HepG2 (cell line): Measurements from ENCODE around the gene SNRNP200. TPM values are rescaled to one million over a fixed set of nuclear protein-coding genes. Genes with fewer than 3 reads are reported as not detected.

ENCODE experiments used
- ATF7-NPFF ChIP-seq: sonication (generic); formaldehyde crosslinking; IDR thresholded peaks from 2 replicates; pipeline ENCODE4 v1.8.1; 2023; ENCODE audit warnings: mild to moderate bottlenecking, low read depth, missing genetic modification reagents, moderate library complexity
- DNMT3B ChIP-seq: conservative IDR thresholded peaks from 2 replicates; pipeline ENCODE4 v1.6.1; 2016; ENCODE audit warnings: missing biosample characterization, control low read depth
- GATAD2A ChIP-seq: IDR thresholded peaks from 2 replicates; pipeline ENCODE4 v1.6.1; 2016
- HDAC6 ChIP-seq: fragments of 200-600 bp; sonication (generic); IDR thresholded peaks from 2 replicates; pipeline ENCODE4 v1.7.0; 2017; ENCODE audit warnings: mild to moderate bottlenecking, antibody characterized with exemption, low read length, low read depth
- HMG20A ChIP-seq: IDR thresholded peaks from 2 replicates; pipeline ENCODE4 v1.6.1; 2016; ENCODE audit warnings: borderline replicate concordance
- IRF1 ChIP-seq: sonication (generic); formaldehyde crosslinking; IDR thresholded peaks from 2 replicates; pipeline ENCODE4 v1.4.0; 2020; ENCODE audit warnings: low read depth, mild to moderate bottlenecking, missing genetic modification reagents
- KLF15 ChIP-seq: sonication (generic); formaldehyde crosslinking; IDR thresholded peaks from 2 replicates; pipeline ENCODE4 v1.8.1; 2023; ENCODE audit warnings: borderline replicate concordance, mild to moderate bottlenecking, inconsistent platforms, missing genetic modification reagents, mixed read lengths
- NKX3-1 ChIP-seq: sonication (generic); formaldehyde crosslinking; IDR thresholded peaks from 2 replicates; pipeline ENCODE4 v1.5.0; 2020; ENCODE audit warnings: missing genetic modification reagents
- PCBP2 ChIP-seq: fragments of 200-400 bp; formaldehyde crosslinking; optimal IDR thresholded peaks from 2 replicates; pipeline ENCODE3; 2018; ENCODE audit warnings: low read length, low read depth; ENCODE audit not compliant: poor library complexity, severe bottlenecking
- RAD51 ChIP-seq: fragments of 450-650 bp; IDR thresholded peaks from 2 replicates; pipeline ENCODE4 v1.6.1; 2016; ENCODE audit warnings: borderline replicate concordance
- RELA ChIP-seq: sonication (generic); formaldehyde crosslinking; IDR thresholded peaks from 2 replicates; pipeline ENCODE4 v1.4.0; 2020; ENCODE audit warnings: missing genetic modification reagents
- SALL1 ChIP-seq: sonication (generic); formaldehyde crosslinking; IDR thresholded peaks from 2 replicates; pipeline ENCODE4 v1.8.0; 2022; ENCODE audit warnings: mild to moderate bottlenecking, missing genetic modification reagents
- SCMH1 ChIP-seq: sonication (generic); formaldehyde crosslinking; IDR thresholded peaks from 2 replicates; pipeline ENCODE4 v1.9.0; 2021; ENCODE audit warnings: missing genetic modification reagents, mild to moderate bottlenecking, borderline replicate concordance
- SUZ12 ChIP-seq: fragments of 150-350 bp; IDR thresholded peaks from 2 replicates; pipeline ENCODE4 v1.6.1; 2014; ENCODE audit warnings: low read depth, low read length
- TGIF2 ChIP-seq: IDR thresholded peaks from 2 replicates; pipeline ENCODE4 v1.6.1; 2016; ENCODE audit warnings: control low read depth, missing compliant biosample characterization
- ZHX2 ChIP-seq, 2 experiments: sonication (generic) in 1 of 2; formaldehyde crosslinking in 1 of 2; IDR thresholded peaks; 2 replicates each; pipeline versions ENCODE4 v1.6.1 to v1.9.0; 2014 to 2022; ENCODE audit warnings: antibody characterized with exemption in 1 of 2, borderline replicate concordance in 1 of 2, inconsistent platforms in 1 of 2, low read depth in 1 of 2, missing genetic modification reagents in 1 of 2
- ZKSCAN5 ChIP-seq: sonication (generic); formaldehyde crosslinking; IDR thresholded peaks from 2 replicates; pipeline ENCODE4 v1.5.1; 2020; ENCODE audit warnings: mild to moderate bottlenecking, missing genetic modification reagents
- ZNF138 ChIP-seq: sonication (generic); formaldehyde crosslinking; IDR thresholded peaks from 2 replicates; pipeline ENCODE4 v1.5.0; 2020; ENCODE audit warnings: mild to moderate bottlenecking, low read depth, missing genetic modification reagents
- ZNF674 ChIP-seq: sonication (generic); formaldehyde crosslinking; IDR thresholded peaks from 2 replicates; pipeline ENCODE4 v1.5.0; 2020; ENCODE audit warnings: low read depth, mild to moderate bottlenecking, missing genetic modification reagents
- ZNF878 ChIP-seq: sonication (generic); formaldehyde crosslinking; IDR thresholded peaks from 2 replicates; pipeline ENCODE4 v1.8.1; 2023; ENCODE audit warnings: mild to moderate bottlenecking, missing genetic modification reagents, moderate library complexity
- ZNF879 ChIP-seq: sonication (generic); formaldehyde crosslinking; IDR thresholded peaks from 2 replicates; pipeline ENCODE4 v1.8.1; 2023; ENCODE audit warnings: missing genetic modification reagents
- polyA plus RNA-seq, 8 experiments: library from polyadenylated mRNA; depleted of rRNA in 3 of 8; stranded (reverse) in 7 of 8; unstranded in 1 of 8; fragments of >200 nt; fragmentation: Illumina TruSeq in 4 of 8; extraction: Trizol in 4 of 8; gene quantifications; 2 replicates each; pipeline versions ENCODE4 v1.2.1 to v1.2.3, GENCODE V29; 2011 to 2016; ENCODE audit warnings: low read depth in 4 of 8, missing spikeins in 1 of 8, mixed read lengths in 1 of 8; ENCODE audit not compliant: insufficient read depth in 1 of 8
- total RNA-seq, 5 experiments: library from RNA; depleted of rRNA; stranded (reverse); fragments of >200 nt; fragmentation: Illumina TruSeq; extraction: Trizol; gene quantifications; 2 replicates each; pipeline ENCODE4 v1.2.3, GENCODE V29; 2016; ENCODE audit warnings: low read depth in 1 of 5
- TF ChIP-seq, protein P1 (sequence below): IDR thresholded peaks from 2 replicates; pipeline ENCODE4 v1.6.1; 2012; ENCODE audit warnings: inconsistent platforms
- TF ChIP-seq, protein P2 (sequence below): IDR thresholded peaks from 2 replicates; pipeline ENCODE4 v1.6.1; 2016; ENCODE audit warnings: low read depth, borderline replicate concordance

Gene SNRNP200
- total and polyA plus RNA-seq, 2 of the 13 experiments (the other 11 are each of a cell fraction or from before 2014, with no cell fraction given), result 99.0 to 232 TPM

DNA sequence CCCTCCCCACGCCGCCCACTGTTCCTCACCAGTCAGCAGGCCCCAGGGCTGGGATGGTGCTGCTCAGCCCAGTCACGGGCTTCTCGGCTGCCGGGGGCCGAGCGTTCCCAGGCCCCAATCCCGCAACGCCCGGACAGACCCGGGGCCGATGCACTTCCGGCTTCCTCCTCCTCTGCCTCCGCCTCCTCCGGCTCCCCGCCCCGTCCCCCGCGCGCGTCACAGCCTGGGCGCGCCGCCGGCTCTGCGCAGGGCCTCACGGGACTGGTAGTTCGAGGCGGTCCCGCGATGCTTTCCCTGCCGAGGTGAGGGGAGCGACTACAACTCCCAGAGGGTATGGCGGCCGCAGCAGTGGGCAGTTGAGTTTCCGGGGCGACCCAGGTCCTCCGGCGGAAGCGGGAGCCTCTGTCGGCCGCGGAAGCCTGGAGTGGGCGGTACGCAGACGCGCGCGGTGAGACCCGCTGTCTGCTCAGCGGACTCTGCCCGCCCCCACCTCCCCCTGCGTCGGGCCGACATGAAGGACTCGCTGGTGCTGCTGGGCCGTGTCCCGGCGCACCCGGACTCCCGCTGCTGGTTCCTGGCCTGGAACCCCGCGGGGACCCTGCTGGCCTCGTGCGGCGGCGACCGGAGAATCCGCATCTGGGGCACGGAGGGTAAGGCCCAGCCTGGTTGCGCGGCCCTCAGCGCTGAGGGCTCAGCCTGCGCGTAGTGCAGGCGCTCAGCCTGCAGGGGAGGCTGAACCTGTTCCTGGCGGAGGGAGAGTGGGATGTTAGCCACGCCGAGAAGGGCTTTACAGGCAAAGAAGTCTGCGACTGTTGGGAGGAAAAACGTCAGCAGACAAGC is 39.3 kb downstream of the SNRNP200 start, which contains the start of the genes CIAO1 and TMEM127 (continued):
- peak; percentile 84; the same call in 1 of the 2 replicates for TF ChIP-seq IRF1 (CRISPR knock-in tag)
- TF ChIP-seq ZNF878 (CRISPR knock-in tag), result peak; percentile 61; the same call in 1 of the 2 replicates
- TF ChIP-seq NKX3-1 (CRISPR knock-in tag), result no peak; the same call in 1 of the 2 replicates
- peak; percentile 44 for TF ChIP-seq RELA
- TF ChIP-seq ATF7-NPFF, result peak; percentile 85; the same call in 1 of the 2 replicates
- peak; percentile 68 for TF ChIP-seq TGIF2 (CRISPR knock-in tag)
- 0 out of 2 replicates have a peak, but pooled peaks have one; percentile 13 for TF ChIP-seq ZNF674 (CRISPR knock-in tag)
- TF ChIP-seq HMG20A (CRISPR knock-in tag), result no peak
- TF ChIP-seq, protein P1, sequence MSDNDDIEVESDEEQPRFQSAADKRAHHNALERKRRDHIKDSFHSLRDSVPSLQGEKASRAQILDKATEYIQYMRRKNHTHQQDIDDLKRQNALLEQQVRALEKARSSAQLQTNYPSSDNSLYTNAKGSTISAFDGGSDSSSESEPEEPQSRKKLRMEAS, result peak; percentile 73
- no peak for TF ChIP-seq PCBP2
- TF ChIP-seq, protein P2, sequence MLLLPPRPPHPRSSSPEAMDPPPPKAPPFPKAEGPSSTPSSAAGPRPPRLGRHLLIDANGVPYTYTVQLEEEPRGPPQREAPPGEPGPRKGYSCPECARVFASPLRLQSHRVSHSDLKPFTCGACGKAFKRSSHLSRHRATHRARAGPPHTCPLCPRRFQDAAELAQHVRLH (CRISPR knock-in tag), result peak; percentile 87; the same call in 1 of the 2 replicates
- TF ChIP-seq KLF15 (CRISPR knock-in tag), result no peak
- TF ChIP-seq ZNF138, result 0 out of 2 replicates have a peak, but pooled peaks have one; percentile 45
- peak; percentile 83; the same call in 1 of the 2 replicates for TF ChIP-seq ZNF879 (CRISPR knock-in tag)
- TF ChIP-seq ZKSCAN5, result no peak; the same call in 1 of the 2 replicates
- TF ChIP-seq HDAC6, result no peak
- TF ChIP-seq SCMH1 (CRISPR knock-in tag), result no peak
- TF ChIP-seq DNMT3B (CRISPR knock-in tag), result peak; percentile 71; the same call in 1 of the 2 replicates
- TF ChIP-seq RAD51, result no peak
- peak; percentile 90 for TF ChIP-seq ZHX2 (IDR thresholded peaks at IDR 0.05; ENCODE audit: low read depth)
- TF ChIP-seq ZHX2 (CRISPR knock-in tag; IDR thresholded peaks at IDR 0.05; ENCODE audit: borderline replicate concordance), result no peak; the same call in 1 of the 2 replicates
- peak; percentile 64 for TF ChIP-seq GATAD2A
- peak; percentile 86 for TF ChIP-seq SUZ12
- TF ChIP-seq SALL1, result peak; percentile 86
